WERI-Rb-1 (cell line): ENCODE data around the gene SLC15A1.

ENCODE experiments used
- DNase-seq: peaks from one replicate; pipeline ENCODE4 v3.0.0-alpha.2; 2020
- H3K27ac ChIP-seq: fragments of 250-450 bp; sonication (Bioruptor Pico); 2 replicates; pipeline ENCODE4 v1.5.1; 2020; ENCODE audit warnings: mild to moderate bottlenecking, moderate library complexity
- H3K27me3 ChIP-seq: fragments of 250-450 bp; sonication (Bioruptor Pico); 2 replicates; pipeline ENCODE4 v1.5.1; 2021; ENCODE audit warnings: mild to moderate bottlenecking, low read depth, moderate library complexity; ENCODE audit not compliant: insufficient read depth, severe bottlenecking
- H3K36me3 ChIP-seq: fragments of 250-450 bp; sonication (Bioruptor Pico); 2 replicates; pipeline ENCODE4 v1.5.1; 2020; ENCODE audit warnings: mild to moderate bottlenecking, moderate library complexity
- H3K4me3 ChIP-seq: 2 replicates; pipeline ENCODE4 v1.5.1; 2011; ENCODE audit warnings: low read depth, mild to moderate bottlenecking, control low read depth, low read length
- H3K9me3 ChIP-seq: fragments of 250-450 bp; sonication (Bioruptor Pico); 2 replicates; pipeline ENCODE4 v1.5.1; 2021; ENCODE audit warnings: mild to moderate bottlenecking, moderate library complexity; ENCODE audit not compliant: severe bottlenecking
- CTCF ChIP-seq: IDR thresholded peaks from 2 replicates; pipeline ENCODE4 v1.5.1; 2011; ENCODE audit warnings: low read depth, mild to moderate bottlenecking, control low read depth, inconsistent platforms, low read length

SLC15A1 gene

GRCh38 chr13:98752467-98753290, at the start of gene SLC15A1:
Gene SLC15A1 (minus strand): TSS chr13:98752672. CDS start chr13:98752598, 74 bp downstream.
- H3K27ac ChIP-seq: no peak within 1 kb of the TSS
- no peaks in the 10 kb centered on the region for H3K36me3 ChIP-seq
- no peak for DNase-seq
- H3K9me3 ChIP-seq: peaks cover 18% of the 10 kb centered on the region
- no peak for TF ChIP-seq CTCF
- peaks cover 18% of the 10 kb centered on the region for H3K27me3 ChIP-seq
- peak within 1 kb of the TSS; percentile 42 for H3K4me3 ChIP-seq

- DNase-seq: no peak
- H3K27ac ChIP-seq: no peak overlapping the region
- H3K27me3 ChIP-seq: no peaks in the 10 kb centered on the region
- TF ChIP-seq CTCF: no peak
- peaks cover 39% of the 10 kb centered on the region for H3K36me3 ChIP-seq
- no peak overlapping the region for H3K4me3 ChIP-seq
- no peaks in the 10 kb centered on the region for H3K9me3 ChIP-seq
These were observed 49.4 kb upstream of the SLC15A1 start for GRCh38 chr13:98801626-98802418.

- H3K27ac ChIP-seq: no peak overlapping the region
- no peaks in the 10 kb centered on the region for H3K27me3 ChIP-seq
- no peak for TF ChIP-seq CTCF
- DNase-seq: no peak
- peaks cover 39% of the 10 kb centered on the region for H3K36me3 ChIP-seq
- H3K4me3 ChIP-seq: no peak overlapping the region
- no peaks in the 10 kb centered on the region for H3K9me3 ChIP-seq
These were observed 47.6 kb upstream of the SLC15A1 start for GRCh38 chr13:98800078-98800477.

- Histone ChIP-seq H3K27ac (no peak overlapping the region), H3K27me3 (no peaks in the 10 kb centered on the region), H3K36me3 (peaks cover 42% of the 10 kb centered on the region), H3K4me3 (no peak overlapping the region), H3K9me3 (no peaks in the 10 kb centered on the region)
- DNase-seq: no peak
- no peak for TF ChIP-seq CTCF
These were observed 46.6 kb upstream of the SLC15A1 start for GRCh38 chr13:98798849-98799645.

- H3K27me3 ChIP-seq: no peaks in the 10 kb centered on the region
- no peaks in the 10 kb centered on the region for H3K9me3 ChIP-seq
- no peak overlapping the region for H3K4me3 ChIP-seq
- H3K36me3 ChIP-seq: peaks cover 45% of the 10 kb centered on the region
- no peak for TF ChIP-seq CTCF
- peak; percentile 70 for DNase-seq
- H3K27ac ChIP-seq: peak overlapping the region; percentile 89
These were observed 45.0 kb upstream of the SLC15A1 start for GRCh38 chr13:98797456-98797855.
